Endothelial cell (in vitro differentiated cells): ENCODE measurements around the gene LDHAL6B. TPM values are rescaled to one million over a fixed set of nuclear protein-coding genes. Genes with fewer than 3 reads are reported as not detected.

ENCODE experiments used
- DNase-seq: peaks from one replicate; pipeline ENCODE4 v3.0.0; 2021; ENCODE audit warnings: low spot score
- H3K27ac Mint-ChIP-seq: one replicate; pipeline ENCODE4 v1.8.0; 2021; ENCODE audit warnings: mixed read lengths, inconsistent platforms; ENCODE audit not compliant: unreplicated experiment
- H3K27me3 Mint-ChIP-seq: one replicate; pipeline ENCODE4 v1.8.0; 2021; ENCODE audit warnings: mild to moderate bottlenecking, moderate library complexity, mixed read lengths, inconsistent platforms; ENCODE audit not compliant: unreplicated experiment
- H3K36me3 Mint-ChIP-seq: one replicate; pipeline ENCODE4 v1.8.0; 2021; ENCODE audit warnings: mild to moderate bottlenecking, low read depth, mixed read lengths, inconsistent platforms; ENCODE audit not compliant: unreplicated experiment
- H3K4me1 Mint-ChIP-seq: one replicate; pipeline ENCODE4 v1.8.0; 2021; ENCODE audit warnings: mild to moderate bottlenecking, mixed read lengths, inconsistent platforms; ENCODE audit not compliant: unreplicated experiment
- H3K4me3 Mint-ChIP-seq: one replicate; pipeline ENCODE4 v1.8.0; 2021; ENCODE audit warnings: mild to moderate bottlenecking, mixed read lengths, inconsistent platforms; ENCODE audit not compliant: unreplicated experiment
- H3K9me3 Mint-ChIP-seq: one replicate; pipeline ENCODE4 v1.8.0; 2021; ENCODE audit warnings: mixed read lengths, inconsistent platforms; ENCODE audit not compliant: unreplicated experiment
- total RNA-seq: library from RNA; stranded (reverse); fragmentation: NEBNext Ultra II Directional; extraction: Animal tissue kit (Norgen Biotek cat#: 25700); gene quantifications from one replicate; pipeline ENCODE4 v1.2.1, GENCODE V29; 2021; ENCODE audit not compliant: unreplicated experiment
- TF ChIP-seq, protein P1 (sequence below): fragments of 200-600 bp; sonication (generic); IDR thresholded peaks from one replicate; pipeline ENCODE4 v1.5.0; 2021; ENCODE audit warnings: antibody characterized with exemption; ENCODE audit not compliant: unreplicated experiment

Gene LDHAL6B
- total RNA-seq, 1 donor from 2014 or later: not detected

DNA sequence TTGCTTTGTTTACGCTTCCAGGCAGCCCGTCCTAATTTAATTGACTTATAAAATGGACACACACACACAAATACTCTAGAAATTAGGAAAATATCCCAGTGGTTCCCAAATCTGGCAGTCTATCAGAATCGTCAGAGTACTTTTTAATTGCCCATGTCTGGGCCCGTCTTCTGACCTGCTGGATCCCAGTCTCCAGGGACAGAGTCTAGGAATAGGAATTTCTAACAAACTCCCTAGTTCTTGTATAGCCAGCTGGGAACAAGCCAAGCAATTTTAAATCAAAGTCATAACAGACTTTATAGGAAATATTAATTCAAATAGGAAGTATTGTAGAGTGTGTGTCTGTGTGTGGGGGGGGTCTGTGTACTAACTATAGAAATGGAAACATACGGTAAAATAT lies 33.4 kb downstream of the LDHAL6B start:
- Mint-ChIP-seq H3K4me1 (no peaks in the 10 kb centered on the region), H3K27me3 (peaks cover 3% of the 10 kb centered on the region), H3K36me3 (peaks cover 10% of the 10 kb centered on the region), H3K9me3 (no peaks in the 10 kb centered on the region), H3K27ac (no peak overlapping the region), H3K4me3 (no peak overlapping the region)
- TF ChIP-seq, protein P1, sequence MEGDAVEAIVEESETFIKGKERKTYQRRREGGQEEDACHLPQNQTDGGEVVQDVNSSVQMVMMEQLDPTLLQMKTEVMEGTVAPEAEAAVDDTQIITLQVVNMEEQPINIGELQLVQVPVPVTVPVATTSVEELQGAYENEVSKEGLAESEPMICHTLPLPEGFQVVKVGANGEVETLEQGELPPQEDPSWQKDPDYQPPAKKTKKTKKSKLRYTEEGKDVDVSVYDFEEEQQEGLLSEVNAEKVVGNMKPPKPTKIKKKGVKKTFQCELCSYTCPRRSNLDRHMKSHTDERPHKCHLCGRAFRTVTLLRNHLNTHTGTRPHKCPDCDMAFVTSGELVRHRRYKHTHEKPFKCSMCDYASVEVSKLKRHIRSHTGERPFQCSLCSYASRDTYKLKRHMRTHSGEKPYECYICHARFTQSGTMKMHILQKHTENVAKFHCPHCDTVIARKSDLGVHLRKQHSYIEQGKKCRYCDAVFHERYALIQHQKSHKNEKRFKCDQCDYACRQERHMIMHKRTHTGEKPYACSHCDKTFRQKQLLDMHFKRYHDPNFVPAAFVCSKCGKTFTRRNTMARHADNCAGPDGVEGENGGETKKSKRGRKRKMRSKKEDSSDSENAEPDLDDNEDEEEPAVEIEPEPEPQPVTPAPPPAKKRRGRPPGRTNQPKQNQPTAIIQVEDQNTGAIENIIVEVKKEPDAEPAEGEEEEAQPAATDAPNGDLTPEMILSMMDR: no peak
- DNase-seq: no peak

DNA sequence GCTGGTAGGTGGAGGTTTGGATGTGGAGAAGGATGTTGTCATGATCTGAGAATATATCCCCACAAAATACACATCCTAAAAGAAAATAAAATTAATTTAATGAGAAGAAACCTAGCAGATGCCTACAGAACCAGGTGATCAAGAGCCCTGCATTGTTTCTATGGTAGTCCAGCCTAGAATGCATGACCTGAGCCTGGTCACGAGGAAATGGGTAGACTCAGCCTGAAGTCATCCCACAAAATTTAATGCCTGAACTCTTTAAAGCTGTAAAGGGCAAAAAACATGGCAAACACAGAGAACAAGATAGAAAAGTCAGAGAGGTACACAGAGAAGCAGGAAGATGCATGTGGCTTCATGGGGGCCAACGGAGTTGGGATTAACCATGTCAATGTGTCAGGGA lies 36.0 kb downstream of the LDHAL6B start:
- Mint-ChIP-seq H3K36me3 (peaks cover 5% of the 10 kb centered on the region), H3K4me3 (no peak overlapping the region), H3K9me3 (no peaks in the 10 kb centered on the region), H3K4me1 (no peaks in the 10 kb centered on the region), H3K27ac (no peak overlapping the region), H3K27me3 (peaks cover 4% of the 10 kb centered on the region)
- TF ChIP-seq, protein P1: no peak
- no peak for DNase-seq

DNA sequence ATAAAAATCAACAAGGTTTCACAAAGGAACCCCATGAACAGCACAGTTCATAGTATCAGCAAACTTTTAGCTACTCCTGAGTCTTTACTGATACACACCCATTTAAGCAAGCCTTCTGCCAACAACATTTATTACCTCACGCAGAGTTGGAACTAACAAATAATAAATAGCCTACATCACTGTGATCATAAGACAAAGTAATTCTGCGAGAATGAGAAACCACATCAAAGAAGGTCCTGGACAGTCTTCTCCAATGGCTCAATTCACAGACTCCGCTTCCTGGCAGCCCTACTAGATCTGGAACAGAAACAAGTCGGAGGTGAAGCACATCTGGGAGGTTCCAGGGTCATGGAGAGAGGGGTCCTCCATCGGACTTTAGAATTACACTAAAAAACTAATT lies 37.0 kb downstream of the LDHAL6B start:
- Mint-ChIP-seq H3K4me1 (no peaks in the 10 kb centered on the region), H3K9me3 (no peaks in the 10 kb centered on the region), H3K27me3 (peaks cover 4% of the 10 kb centered on the region), H3K4me3 (no peak overlapping the region), H3K27ac (no peak overlapping the region), H3K36me3 (peaks cover 5% of the 10 kb centered on the region)
- TF ChIP-seq, protein P1: no peak
- no peak for DNase-seq

DNA sequence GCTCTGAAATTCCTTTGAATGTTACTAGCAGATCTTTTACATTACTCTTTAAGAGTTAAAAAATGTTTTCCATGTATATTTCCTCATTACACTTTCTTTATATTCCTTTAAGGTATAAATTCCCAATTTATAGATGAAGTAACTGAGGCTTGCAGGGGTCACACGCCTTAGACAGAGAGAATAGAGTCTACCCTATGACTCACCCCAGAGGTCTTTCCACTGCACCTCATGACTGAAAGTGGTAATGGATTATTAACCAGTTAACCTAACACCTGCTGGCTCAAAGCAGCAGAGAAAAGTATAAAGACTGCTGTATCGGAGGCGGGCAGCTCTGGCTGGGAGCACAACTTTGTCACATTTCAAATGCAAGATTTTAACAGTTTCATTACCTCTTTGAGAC lies 37.7 kb downstream of the LDHAL6B start:
- DNase-seq: no peak
- no peaks in the 10 kb centered on the region for H3K4me1 Mint-ChIP-seq
- peaks cover 4% of the 10 kb centered on the region for H3K27me3 Mint-ChIP-seq
- H3K36me3 Mint-ChIP-seq: peaks cover 5% of the 10 kb centered on the region
- no peak overlapping the region for H3K27ac Mint-ChIP-seq
- H3K9me3 Mint-ChIP-seq: no peaks in the 10 kb centered on the region
- no peak overlapping the region for H3K4me3 Mint-ChIP-seq
- TF ChIP-seq, protein P1: no peak

DNA sequence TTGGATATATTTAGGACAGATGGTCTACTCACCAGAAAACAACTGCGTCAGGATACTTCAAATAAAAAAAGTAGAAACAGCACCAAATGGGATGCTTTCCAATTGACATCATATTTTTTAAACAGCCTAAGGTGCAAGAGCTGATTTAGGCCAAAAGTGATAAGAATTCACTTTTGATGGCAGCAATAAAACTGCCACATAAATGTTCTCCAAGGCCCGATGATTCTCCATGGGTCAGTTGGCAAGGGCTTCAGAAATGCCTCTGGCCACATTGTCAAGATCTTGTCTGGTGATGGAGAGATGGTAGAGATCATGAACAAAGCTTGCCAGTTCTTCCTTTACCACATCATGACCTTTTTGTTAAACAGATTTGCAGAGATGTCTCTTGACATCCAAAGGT lies 38.9 kb downstream of the LDHAL6B start:
- Mint-ChIP-seq H3K36me3 (peaks cover 5% of the 10 kb centered on the region), H3K4me3 (no peak overlapping the region), H3K4me1 (no peaks in the 10 kb centered on the region), H3K27me3 (peaks cover 4% of the 10 kb centered on the region), H3K9me3 (no peaks in the 10 kb centered on the region), H3K27ac (no peak overlapping the region)
- TF ChIP-seq, protein P1: no peak
- DNase-seq: no peak
